ENCODE results near the gene CTCF.

The CTCF gene

DNA sequence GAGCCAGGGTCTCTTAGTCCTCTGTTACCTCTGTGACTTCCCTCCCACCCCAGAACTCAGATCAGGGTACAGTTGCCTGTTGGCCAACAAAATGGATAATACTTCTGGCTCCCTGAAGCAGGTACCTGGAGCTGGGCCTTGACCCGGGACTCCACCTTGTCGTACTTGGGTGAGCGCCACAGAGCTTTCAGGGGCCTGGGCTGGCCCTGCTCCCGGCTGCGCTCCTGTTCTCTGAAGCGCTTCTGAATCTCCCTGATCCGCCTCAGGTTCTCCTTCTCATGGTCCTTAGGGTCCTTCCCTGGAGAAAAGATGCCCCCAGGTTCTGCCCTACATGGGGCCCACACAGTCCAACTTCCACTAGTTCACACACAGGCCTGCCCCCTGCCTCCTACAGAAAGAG, 102.5 kb downstream of the CTCF start:
- TF ChIP-seq, protein P1, sequence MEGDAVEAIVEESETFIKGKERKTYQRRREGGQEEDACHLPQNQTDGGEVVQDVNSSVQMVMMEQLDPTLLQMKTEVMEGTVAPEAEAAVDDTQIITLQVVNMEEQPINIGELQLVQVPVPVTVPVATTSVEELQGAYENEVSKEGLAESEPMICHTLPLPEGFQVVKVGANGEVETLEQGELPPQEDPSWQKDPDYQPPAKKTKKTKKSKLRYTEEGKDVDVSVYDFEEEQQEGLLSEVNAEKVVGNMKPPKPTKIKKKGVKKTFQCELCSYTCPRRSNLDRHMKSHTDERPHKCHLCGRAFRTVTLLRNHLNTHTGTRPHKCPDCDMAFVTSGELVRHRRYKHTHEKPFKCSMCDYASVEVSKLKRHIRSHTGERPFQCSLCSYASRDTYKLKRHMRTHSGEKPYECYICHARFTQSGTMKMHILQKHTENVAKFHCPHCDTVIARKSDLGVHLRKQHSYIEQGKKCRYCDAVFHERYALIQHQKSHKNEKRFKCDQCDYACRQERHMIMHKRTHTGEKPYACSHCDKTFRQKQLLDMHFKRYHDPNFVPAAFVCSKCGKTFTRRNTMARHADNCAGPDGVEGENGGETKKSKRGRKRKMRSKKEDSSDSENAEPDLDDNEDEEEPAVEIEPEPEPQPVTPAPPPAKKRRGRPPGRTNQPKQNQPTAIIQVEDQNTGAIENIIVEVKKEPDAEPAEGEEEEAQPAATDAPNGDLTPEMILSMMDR (IDR thresholded peaks at IDR 0.05; ENCODE audit: insufficient read depth, low read length, missing control alignments) = no peak
- no peak for DNase-seq (ENCODE audit: low read depth, low spot score)
- POLR2A ChIA-PET = no interaction called here
- no peak overlapping the region for H3K4me3 ChIP-seq (ENCODE audit: low read depth, low read length)
- CTCF ChIA-PET = interaction anchor here (1.1 to 19.0 kb wide), 7 partner anchors 8 to 142 kb away, joined by 3 to 605 read pairs (median 24); partner anchors contain the start of genes CARMIL2, CTCF and RIPOR1

DNA sequence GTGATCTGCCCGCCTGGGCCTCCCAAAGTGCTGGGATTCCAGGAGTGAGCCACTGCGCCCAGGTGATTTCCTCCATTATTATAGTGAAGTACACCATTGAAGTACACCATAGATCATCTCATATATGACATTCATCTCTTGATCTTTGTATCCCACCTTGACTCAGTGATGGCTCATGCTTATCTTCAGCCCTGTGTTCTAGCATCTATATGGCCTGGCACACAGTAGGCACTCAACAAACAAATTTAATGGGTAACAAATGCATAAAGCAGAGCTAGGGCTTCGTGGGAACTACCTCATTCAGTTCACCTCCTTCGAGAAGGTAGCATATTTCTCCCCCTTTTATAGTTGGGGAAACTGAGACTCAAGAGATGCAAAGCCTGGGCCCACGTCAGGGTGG, 103.3 kb downstream of the CTCF start:
- CTCF ChIA-PET = interaction anchor here (0.6 to 19.0 kb wide), 10 partner anchors 8 to 399 kb away, joined by 3 to 605 read pairs (median 16); partner anchors contain the start of genes ATP6V0D1, CARMIL2, CTCF and RIPOR1
- TF ChIP-seq, protein P1 (IDR thresholded peaks at IDR 0.05; ENCODE audit: insufficient read depth, low read length, missing control alignments) = no peak
- no peak for DNase-seq (ENCODE audit: low read depth, low spot score)
- POLR2A ChIA-PET = interaction anchor here (3.0 kb wide), 1 partner anchor 144 kb away, joined by 11 read pairs; no protein-coding TSS in a partner anchor
- peak overlapping the region; percentile 68 for H3K4me3 ChIP-seq (ENCODE audit: low read depth, low read length)

DNA sequence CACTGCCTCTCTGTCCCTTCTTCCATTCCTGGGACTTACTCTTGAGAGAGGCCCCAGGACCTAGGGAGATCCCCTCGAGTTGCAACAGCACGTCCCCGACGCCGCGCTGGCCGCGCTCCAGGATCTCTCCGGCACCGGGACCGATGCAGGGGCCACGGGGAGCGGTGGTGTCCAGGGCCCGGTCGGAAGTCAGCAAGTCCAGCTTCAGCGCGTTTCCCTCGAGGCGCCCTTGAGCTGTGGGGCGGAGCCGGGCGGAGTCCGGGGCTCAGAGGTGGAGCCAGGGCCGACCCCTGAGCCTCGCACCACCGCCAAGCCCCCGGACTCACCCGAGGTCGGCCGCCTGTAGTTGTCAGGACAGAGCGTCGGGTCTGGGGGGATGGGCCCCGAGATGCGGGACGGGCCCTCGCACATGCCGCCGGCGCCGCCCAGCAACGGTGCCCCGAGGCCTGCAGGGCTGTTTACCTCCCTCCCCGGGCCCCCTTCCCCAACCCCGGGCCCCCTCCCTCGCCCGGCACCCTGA, 103.8 kb downstream of the CTCF start:
- POLR2A ChIA-PET = interaction anchor here (2.8 to 3.0 kb wide), 2 partner anchors 103 to 145 kb away, joined by 11 to 14 read pairs; partner anchors contain the start of gene CTCF
- CTCF ChIA-PET = interaction anchor here (0.6 to 19.0 kb wide), 12 partner anchors 8 to 399 kb away, joined by 3 to 605 read pairs (median 13); partner anchors contain the start of genes ATP6V0D1, CARMIL2, CTCF and RIPOR1
- DNase-seq (ENCODE audit: low read depth, low spot score) = no peak
- peak overlapping the region; percentile 68 for H3K4me3 ChIP-seq (ENCODE audit: low read depth, low read length)
- TF ChIP-seq, protein P1 (IDR thresholded peaks at IDR 0.05; ENCODE audit: insufficient read depth, low read length, missing control alignments) = no peak

DNA sequence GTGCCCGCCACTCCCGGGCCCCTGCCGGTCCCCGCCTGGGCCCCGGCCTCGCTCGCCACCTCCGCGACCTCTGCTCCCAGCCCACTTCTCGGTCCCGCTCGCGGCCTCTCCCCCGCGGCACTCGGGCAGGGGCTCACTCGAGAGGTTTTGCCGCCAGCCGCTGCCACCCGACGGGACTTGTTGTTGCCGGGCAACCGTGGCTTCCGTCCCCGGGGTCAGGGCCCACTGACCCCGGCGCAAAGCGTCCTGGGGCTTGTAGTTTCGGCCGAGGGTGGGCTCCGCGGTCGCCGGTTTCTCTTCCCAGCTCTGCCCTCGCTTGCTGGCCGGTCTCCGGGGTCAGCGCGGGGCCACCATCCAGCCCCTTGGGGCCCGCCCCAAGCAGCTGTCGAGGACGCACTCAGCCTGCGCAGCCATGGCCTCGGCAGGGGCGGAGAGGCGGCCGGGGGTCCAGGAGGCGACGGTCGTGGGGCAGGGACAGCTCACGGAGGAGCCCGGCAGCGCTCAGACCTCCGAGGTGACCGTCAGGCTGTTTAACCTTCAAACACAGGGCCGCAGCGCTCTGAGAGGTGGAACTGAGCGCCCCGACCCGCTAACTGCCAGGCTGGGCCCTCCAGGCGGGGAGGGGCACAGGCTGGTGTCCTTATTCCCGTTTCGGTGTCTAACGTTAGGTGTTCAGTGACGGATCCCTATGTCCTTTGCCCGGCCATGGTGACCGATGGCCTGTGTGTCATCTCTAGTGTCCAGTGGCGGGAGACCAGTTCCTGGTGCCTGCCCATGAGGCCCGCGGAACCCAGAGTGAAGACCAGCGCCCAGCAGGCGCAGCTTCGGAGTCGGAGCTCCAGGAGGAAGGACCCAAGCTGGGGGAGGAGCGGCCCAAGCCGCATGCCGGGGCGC, 104.5 kb downstream of the CTCF start, which contains the start of the genes C16orf86 and ENKD1:
C16orf86 (plus strand) TSS at position 256 of the 894 bp plus-strand sequence; CDS start at position 413, 157 bp downstream.
ENKD1 (minus strand) TSS at position 192 of the 894 bp plus-strand sequence. CDS start 308 bp downstream, outside the sequence.
- CTCF ChIA-PET = interaction anchor here (0.8 to 19.0 kb wide), 33 partner anchors 8 to 398 kb away, joined by 3 to 605 read pairs (median 5); partner anchors contain the start of genes ATP6V0D1, CARMIL2, CTCF and NRN1L
- no peak for DNase-seq (ENCODE audit: low read depth, low spot score)
- POLR2A ChIA-PET = interaction anchor here (0.7 to 3.0 kb wide), 3 partner anchors 104 to 145 kb away, joined by 3 to 14 read pairs (median 11); partner anchors contain the start of gene CTCF
- TF ChIP-seq, protein P1 (IDR thresholded peaks at IDR 0.05; ENCODE audit: insufficient read depth, low read length, missing control alignments) = no peak
- peak within 1 kb of the TSS; percentile 68 for H3K4me3 ChIP-seq (ENCODE audit: low read depth, low read length)

DNA sequence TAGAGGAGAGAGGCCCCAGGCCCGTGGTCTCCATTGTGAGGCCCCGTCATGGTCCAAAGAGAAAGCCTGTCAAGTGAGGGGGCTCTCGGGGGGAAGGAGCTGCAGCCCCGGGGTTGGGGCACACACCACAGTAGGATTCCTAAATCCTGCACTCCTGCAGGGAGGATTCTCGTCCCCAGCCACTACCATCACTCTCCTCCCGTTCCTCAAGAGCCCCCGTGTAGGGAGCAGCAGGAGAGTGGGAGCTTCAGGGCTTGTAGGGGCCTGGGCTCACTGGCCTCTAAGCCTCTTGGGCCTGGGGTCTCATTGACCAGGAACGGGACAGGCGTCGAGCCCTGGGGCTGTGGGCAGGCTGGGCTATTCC, 105.1 kb downstream of the CTCF start:
- CTCF ChIA-PET = interaction anchor here (0.8 to 19.0 kb wide), 34 partner anchors 9 to 717 kb away, joined by 3 to 605 read pairs (median 4); partner anchors contain the start of genes CARMIL2, CTCF, NRN1L and RANBP10
- DNase-seq (ENCODE audit: low read depth, low spot score) = no peak
- TF ChIP-seq, protein P1 (IDR thresholded peaks at IDR 0.05; ENCODE audit: insufficient read depth, low read length, missing control alignments) = no peak
- peak overlapping the region; percentile 68 for H3K4me3 ChIP-seq (ENCODE audit: low read depth, low read length)
- POLR2A ChIA-PET = interaction anchor here (0.7 to 3.0 kb wide), 4 partner anchors 9 to 146 kb away, joined by 3 to 14 read pairs (median 8); partner anchors contain the start of gene CTCF

Measured in AG04449 (cell line).